DLD1 (cell line): ENCODE measurements around the gene DAPK2.

Experiments used
- in situ Hi-C: cut with HindIII; loops from 2 replicates; pipeline ENCODE4 v1.10.0; 2017; ENCODE audit warnings: low sequenced_read_pairs

Gene DAPK2

DNA sequence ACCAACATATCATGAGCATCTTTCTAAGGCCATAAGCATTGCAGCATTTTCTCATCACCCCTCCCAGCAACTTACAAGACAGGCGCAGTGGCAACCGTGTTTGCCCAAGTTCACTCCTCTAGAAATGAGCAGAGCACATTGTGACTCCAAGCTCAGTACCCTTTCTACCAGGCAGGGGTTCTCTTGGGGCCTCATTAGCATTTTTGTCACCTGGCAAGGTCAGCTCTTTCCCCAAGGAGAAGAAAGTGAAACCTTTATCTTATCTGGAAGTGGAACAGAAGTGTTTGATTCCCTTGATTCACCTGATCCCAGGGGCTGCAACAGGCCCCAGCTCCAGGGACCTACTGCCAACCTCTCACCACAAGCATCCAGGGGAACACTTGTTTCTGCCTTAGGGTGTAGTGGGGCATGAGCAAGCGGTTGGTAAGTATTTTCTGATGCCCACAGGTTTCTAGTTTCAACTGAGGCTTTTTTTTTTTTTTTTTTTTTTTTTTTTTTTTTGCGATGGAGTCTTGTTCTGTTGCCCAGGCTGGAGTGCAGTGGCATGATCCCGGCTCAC lies 168.5 kb downstream of the DAPK2 start:
- in situ Hi-C loops: no loop called here

DNA sequence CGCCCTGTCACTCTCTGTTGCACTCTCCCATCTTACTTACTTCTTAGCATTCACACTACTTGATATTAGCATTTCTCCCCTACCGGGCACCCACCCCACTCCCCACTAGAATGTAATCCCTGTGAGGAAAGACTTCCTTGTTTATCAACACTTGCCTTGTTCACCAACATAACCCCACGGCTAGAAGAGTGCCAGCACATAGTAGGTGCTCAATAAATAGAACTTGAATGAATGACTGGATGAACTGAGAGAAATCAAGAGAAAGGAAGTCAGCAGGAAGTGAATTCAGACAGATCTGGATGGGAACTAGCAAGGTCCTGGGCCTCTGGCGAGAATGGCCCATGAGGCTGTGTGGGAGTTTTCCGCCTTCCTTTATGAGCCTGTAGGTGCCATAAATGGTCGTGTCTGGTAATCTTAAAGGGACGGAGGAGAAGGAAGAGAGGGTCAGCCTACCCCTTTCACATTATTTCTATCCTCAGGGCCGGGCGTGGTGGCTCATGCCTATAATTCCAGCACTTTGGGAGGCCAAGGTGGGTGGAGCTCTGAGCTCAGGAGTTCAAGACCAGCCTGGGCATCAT lies 170.1 kb downstream of the DAPK2 start:
- in situ Hi-C loops: no loop called here

GRCh38 chr15:63874616-63875015 lies 171.7 kb downstream of the DAPK2 start:
- in situ Hi-C loops: no loop called here

- in situ Hi-C loops: no loop called here
These were observed 173.3 kb downstream of the DAPK2 start for GRCh38 chr15:63872759-63873510.

GRCh38 chr15:63870487-63871209 lies 175.6 kb downstream of the DAPK2 start:
- in situ Hi-C loops: no loop called here

DNA sequence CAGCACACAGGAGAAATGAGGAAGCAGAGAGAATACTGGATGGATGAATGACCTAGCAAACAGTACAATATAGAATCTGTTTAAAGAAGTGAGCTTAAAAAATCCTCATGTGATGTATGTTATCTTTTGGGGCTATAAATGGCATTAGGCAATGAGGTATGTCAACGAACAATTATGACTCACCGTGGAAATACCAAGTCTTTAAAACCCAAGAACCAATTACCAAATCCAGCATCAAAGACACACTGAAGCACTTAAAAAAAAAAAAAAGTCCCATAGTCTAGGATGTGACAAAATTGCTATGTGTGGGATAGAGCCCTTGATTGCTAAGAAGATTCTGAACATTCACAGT lies 176.3 kb downstream of the DAPK2 start:
- in situ Hi-C loops: no loop called here

GRCh38 chr15:63869371-63870042 lies 176.8 kb downstream of the DAPK2 start:
- in situ Hi-C loops: no loop called here

DNA sequence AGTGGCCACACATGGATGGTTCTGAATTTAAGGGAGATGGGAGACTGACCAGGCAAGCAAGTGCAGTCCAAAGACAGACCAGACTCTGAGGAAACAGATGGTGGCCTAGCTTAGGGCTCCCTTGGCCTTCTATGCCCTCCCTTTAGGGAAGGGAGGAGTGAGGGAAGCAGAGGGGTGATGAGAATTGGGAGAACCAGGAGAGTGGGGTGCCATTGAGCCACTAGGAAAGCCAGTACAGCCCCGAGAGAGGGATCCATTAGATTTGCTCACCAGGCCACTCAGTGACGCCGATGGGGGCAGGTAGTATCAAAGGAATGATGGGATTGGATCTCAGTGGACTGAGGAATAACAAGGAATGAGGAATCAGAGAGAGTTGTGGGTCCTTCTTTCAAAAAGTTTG lies 182.1 kb downstream of the DAPK2 start:
- in situ Hi-C loops: no loop called here

DNA sequence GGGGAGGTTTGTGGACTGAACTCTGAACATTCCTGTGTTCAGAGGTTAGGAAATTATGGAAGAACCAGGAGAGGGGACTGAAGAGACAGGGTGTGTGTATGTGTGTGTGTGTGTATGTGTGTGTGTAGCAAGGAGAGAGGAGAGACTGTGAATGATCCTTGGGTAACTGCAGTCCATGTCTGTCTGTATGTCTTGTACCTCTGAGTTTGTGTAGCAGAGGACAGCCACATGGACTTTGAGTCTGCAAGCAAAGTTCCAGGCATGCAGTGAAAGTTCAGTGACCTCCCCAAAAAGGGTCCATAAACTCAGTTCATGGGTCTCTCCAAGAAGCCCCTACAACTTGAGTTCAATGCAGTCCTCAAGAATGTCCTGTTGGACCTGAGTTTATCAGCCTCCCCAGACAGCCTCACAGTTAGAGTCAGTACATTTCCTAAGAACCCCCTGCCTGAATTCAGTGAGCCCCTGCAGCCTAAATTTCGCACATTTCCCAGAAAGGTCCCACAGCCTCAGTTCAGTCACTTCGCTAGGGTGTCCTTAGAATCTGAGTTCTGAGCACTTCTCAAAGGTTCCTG lies 184.3 kb downstream of the DAPK2 start:
- in situ Hi-C loops: no loop called here

GRCh38 chr15:63860555-63860954 lies 185.7 kb downstream of the DAPK2 start:
- in situ Hi-C loops: no loop called here

DNA sequence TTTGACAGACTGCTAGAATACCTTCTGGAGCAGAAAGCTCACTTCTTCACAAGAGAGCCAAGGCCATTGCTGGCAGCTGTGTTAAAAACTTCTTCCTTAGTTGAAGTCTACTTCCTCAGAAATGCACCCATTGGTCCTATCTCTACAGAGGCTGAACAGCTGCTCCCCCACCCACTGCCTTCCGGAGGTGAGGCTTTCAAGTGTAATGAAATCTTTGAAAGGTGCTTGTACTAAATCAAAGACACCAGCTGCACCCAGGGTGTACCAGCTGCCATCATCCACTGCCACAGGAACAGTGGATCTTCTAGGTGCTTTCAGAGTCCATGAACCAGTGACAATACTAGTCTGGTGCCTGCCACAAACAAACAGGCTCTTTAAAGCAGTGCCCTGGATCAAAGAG lies 186.1 kb downstream of the DAPK2 start:
- in situ Hi-C loops: no loop called here

GRCh38 chr15:63858881-63859280 lies 187.4 kb downstream of the DAPK2 start:
- in situ Hi-C loops: no loop called here

- in situ Hi-C loops: no loop called here
These were observed 187.8 kb downstream of the DAPK2 start for GRCh38 chr15:63858448-63858847.

DNA sequence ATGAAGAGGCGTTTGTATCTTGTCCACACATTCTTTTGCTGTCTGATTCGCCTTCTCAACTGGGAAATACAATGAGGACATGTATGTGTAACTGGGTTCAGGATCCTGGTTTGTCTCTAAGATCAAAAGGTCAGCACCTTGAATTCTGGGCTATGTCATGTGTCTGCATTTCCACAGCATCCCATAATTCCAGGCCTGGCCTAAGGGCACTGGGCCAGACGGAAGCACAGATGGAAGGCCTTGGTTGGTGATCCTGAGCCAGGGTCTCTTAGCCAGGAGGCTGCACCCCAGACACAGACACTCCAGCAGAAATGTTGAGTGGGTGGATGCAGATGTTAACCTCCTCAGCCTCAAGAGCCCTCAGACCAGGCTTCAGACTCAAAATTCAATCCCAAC lies 188.8 kb downstream of the DAPK2 start:
- in situ Hi-C loops: no loop called here
